HepG2 (cell line): ENCODE measurements around the gene IFIT1B. TPM values are rescaled to one million over a fixed set of nuclear protein-coding genes. Genes with fewer than 3 reads are reported as not detected.

Experiments used
- ARNTL ChIP-seq: sonication (generic); formaldehyde crosslinking; IDR thresholded peaks from 2 replicates; pipeline ENCODE4 v1.4.0; 2020; ENCODE audit warnings: mild to moderate bottlenecking, missing genetic modification reagents
- EED ChIP-seq: sonication (generic); formaldehyde crosslinking; IDR thresholded peaks from 2 replicates; pipeline ENCODE4 v1.5.0; 2020; ENCODE audit warnings: mild to moderate bottlenecking, missing genetic modification reagents
- FLYWCH1 ChIP-seq: sonication (generic); formaldehyde crosslinking; IDR thresholded peaks from 2 replicates; pipeline ENCODE4 v1.8.1; 2023; ENCODE audit warnings: mild to moderate bottlenecking, missing genetic modification reagents
- HOXA9 ChIP-seq: sonication (generic); formaldehyde crosslinking; IDR thresholded peaks from 2 replicates; pipeline ENCODE4 v1.8.1; 2022; ENCODE audit warnings: missing genetic modification reagents, mild to moderate bottlenecking, moderate library complexity, borderline replicate concordance
- KDM5B ChIP-seq: sonication (generic); formaldehyde crosslinking; IDR thresholded peaks from 2 replicates; pipeline ENCODE4 v1.4.0; 2020; ENCODE audit warnings: missing genetic modification reagents, mild to moderate bottlenecking, borderline replicate concordance
- KLF11 ChIP-seq: IDR thresholded peaks from 2 replicates; pipeline ENCODE4 v1.6.1; 2016; ENCODE audit warnings: missing compliant biosample characterization
- TP53 ChIP-seq: sonication (generic); formaldehyde crosslinking; conservative IDR thresholded peaks from 2 replicates; pipeline ENCODE4 v1.4.0; 2020; ENCODE audit warnings: missing genetic modification reagents
- ZFP62 ChIP-seq: sonication (generic); formaldehyde crosslinking; IDR thresholded peaks from 2 replicates; pipeline ENCODE4 v1.4.0; 2020; ENCODE audit warnings: missing genetic modification reagents
- ZNF121 ChIP-seq: sonication (generic); formaldehyde crosslinking; IDR thresholded peaks from 2 replicates; pipeline ENCODE4 v1.5.0; 2020; ENCODE audit warnings: mild to moderate bottlenecking, missing genetic modification reagents
- ZNF792 ChIP-seq: IDR thresholded peaks from 2 replicates; pipeline ENCODE4 v1.6.1; 2016
- polyA plus RNA-seq, 8 experiments: library from polyadenylated mRNA; depleted of rRNA in 3 of 8; stranded (reverse) in 7 of 8; unstranded in 1 of 8; fragments of >200 nt; fragmentation: Illumina TruSeq in 4 of 8; extraction: Trizol in 4 of 8; gene quantifications; 2 replicates each; pipeline versions ENCODE4 v1.2.1 to v1.2.3, GENCODE V29; 2011 to 2016; ENCODE audit warnings: low read depth in 4 of 8, missing spikeins in 1 of 8, mixed read lengths in 1 of 8; ENCODE audit not compliant: insufficient read depth in 1 of 8
- total RNA-seq, 5 experiments: library from RNA; depleted of rRNA; stranded (reverse); fragments of >200 nt; fragmentation: Illumina TruSeq; extraction: Trizol; gene quantifications; 2 replicates each; pipeline ENCODE4 v1.2.3, GENCODE V29; 2016; ENCODE audit warnings: low read depth in 1 of 5
- TF ChIP-seq, protein P1 (sequence below): IDR thresholded peaks from 2 replicates; pipeline ENCODE4 v1.4.0; 2020; ENCODE audit warnings: mild to moderate bottlenecking, missing genetic modification reagents
- TF ChIP-seq, protein P2 (sequence below): sonication (generic); formaldehyde crosslinking; IDR thresholded peaks from 2 replicates; pipeline ENCODE4 v1.4.0; 2020; ENCODE audit warnings: low read depth, missing genetic modification reagents
- TF ChIP-seq, protein P3 (sequence below): sonication (generic); formaldehyde crosslinking; IDR thresholded peaks from 2 replicates; pipeline ENCODE4 v1.4.0; 2020; ENCODE audit warnings: missing genetic modification reagents
- TF ChIP-seq, protein P4 (sequence below): sonication (generic); formaldehyde crosslinking; IDR thresholded peaks from 2 replicates; pipeline ENCODE4 v1.4.0; 2020; ENCODE audit warnings: missing genetic modification reagents, mild to moderate bottlenecking, borderline replicate concordance
- TF ChIP-seq, protein P5 (sequence below): IDR thresholded peaks from 2 replicates; pipeline ENCODE4 v1.6.1; 2016; ENCODE audit warnings: mild to moderate bottlenecking

The IFIT1B gene
- total and polyA plus RNA-seq, 2 of the 13 experiments (the other 11 are each of a cell fraction or from before 2014, with no cell fraction given): not detected

DNA sequence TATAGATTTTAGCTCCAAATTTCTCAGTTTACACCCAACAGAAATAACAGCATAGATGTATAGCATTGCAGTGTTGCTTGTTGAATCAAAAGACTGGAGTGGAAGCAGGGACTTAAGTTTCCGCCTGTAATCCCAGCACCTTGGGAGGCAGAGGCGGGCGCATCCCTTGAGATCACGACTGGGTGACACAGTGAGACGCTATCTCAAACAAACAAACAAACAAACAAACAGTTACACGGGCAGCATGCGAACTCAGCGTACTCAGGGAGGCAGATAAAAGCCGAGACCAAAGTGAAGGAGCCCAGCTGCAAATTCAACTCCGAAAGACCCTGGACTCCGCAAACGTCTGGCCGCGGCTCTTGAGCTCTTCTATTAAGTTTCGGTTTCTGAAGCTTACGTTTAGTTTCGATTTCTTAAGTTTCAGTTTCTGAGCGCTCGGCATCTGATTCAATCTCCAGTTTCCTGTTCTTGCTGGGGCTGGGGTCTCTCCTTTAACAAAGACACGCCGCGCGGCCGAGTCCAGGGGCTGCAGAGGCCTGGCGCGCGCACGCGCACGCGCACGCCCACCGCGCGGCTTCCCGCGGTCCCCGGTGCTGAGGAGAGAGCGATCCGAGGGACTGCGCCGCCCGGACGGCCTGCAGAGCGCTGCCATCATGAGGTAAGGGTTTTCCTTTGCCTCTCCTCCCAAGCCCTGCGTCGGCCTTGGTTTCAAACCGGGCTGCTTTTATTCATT, 36.5 kb downstream of the IFIT1B start, which contains the start of gene IFIT5 (continued):
- TF ChIP-seq TP53: no peak
- TF ChIP-seq, protein P1, sequence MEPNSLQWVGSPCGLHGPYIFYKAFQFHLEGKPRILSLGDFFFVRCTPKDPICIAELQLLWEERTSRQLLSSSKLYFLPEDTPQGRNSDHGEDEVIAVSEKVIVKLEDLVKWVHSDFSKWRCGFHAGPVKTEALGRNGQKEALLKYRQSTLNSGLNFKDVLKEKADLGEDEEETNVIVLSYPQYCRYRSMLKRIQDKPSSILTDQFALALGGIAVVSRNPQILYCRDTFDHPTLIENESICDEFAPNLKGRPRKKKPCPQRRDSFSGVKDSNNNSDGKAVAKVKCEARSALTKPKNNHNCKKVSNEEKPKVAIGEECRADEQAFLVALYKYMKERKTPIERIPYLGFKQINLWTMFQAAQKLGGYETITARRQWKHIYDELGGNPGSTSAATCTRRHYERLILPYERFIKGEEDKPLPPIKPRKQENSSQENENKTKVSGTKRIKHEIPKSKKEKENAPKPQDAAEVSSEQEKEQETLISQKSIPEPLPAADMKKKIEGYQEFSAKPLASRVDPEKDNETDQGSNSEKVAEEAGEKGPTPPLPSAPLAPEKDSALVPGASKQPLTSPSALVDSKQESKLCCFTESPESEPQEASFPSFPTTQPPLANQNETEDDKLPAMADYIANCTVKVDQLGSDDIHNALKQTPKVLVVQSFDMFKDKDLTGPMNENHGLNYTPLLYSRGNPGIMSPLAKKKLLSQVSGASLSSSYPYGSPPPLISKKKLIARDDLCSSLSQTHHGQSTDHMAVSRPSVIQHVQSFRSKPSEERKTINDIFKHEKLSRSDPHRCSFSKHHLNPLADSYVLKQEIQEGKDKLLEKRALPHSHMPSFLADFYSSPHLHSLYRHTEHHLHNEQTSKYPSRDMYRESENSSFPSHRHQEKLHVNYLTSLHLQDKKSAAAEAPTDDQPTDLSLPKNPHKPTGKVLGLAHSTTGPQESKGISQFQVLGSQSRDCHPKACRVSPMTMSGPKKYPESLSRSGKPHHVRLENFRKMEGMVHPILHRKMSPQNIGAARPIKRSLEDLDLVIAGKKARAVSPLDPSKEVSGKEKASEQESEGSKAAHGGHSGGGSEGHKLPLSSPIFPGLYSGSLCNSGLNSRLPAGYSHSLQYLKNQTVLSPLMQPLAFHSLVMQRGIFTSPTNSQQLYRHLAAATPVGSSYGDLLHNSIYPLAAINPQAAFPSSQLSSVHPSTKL (CRISPR knock-in tag): no peak
- no peak for TF ChIP-seq HOXA9
- no peak for TF ChIP-seq ZNF792 (CRISPR knock-in tag)
- TF ChIP-seq, protein P2, sequence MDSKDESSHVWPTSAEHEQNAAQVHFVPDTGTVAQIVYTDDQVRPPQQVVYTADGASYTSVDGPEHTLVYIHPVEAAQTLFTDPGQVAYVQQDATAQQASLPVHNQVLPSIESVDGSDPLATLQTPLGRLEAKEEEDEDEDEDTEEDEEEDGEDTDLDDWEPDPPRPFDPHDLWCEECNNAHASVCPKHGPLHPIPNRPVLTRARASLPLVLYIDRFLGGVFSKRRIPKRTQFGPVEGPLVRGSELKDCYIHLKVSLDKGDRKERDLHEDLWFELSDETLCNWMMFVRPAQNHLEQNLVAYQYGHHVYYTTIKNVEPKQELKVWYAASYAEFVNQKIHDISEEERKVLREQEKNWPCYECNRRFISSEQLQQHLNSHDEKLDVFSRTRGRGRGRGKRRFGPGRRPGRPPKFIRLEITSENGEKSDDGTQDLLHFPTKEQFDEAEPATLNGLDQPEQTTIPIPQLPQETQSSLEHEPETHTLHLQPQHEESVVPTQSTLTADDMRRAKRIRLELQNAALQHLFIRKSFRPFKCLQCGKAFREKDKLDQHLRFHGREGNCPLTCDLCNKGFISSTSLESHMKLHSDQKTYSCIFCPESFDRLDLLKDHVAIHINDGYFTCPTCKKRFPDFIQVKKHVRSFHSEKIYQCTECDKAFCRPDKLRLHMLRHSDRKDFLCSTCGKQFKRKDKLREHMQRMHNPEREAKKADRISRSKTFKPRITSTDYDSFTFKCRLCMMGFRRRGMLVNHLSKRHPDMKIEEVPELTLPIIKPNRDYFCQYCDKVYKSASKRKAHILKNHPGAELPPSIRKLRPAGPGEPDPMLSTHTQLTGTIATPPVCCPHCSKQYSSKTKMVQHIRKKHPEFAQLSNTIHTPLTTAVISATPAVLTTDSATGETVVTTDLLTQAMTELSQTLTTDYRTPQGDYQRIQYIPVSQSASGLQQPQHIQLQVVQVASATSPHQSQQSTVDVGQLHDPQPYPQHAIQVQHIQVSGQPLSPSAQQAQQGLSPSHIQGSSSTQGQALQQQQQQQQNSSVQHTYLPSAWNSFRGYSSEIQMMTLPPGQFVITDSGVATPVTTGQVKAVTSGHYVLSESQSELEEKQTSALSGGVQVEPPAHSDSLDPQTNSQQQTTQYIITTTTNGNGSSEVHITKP: no peak
- TF ChIP-seq, protein P3, sequence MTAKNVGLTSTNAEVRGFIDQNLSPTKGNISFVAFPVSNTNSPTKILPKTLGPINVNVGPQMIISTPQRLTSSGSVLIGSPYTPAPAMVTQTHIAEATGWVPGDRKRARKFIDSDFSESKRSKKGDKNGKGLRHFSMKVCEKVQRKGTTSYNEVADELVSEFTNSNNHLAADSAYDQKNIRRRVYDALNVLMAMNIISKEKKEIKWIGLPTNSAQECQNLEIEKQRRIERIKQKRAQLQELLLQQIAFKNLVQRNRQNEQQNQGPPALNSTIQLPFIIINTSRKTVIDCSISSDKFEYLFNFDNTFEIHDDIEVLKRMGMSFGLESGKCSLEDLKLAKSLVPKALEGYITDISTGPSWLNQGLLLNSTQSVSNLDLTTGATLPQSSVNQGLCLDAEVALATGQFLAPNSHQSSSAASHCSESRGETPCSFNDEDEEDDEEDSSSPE: peak; percentile 53; the same call in 1 of the 2 replicates
- TF ChIP-seq, protein P4, sequence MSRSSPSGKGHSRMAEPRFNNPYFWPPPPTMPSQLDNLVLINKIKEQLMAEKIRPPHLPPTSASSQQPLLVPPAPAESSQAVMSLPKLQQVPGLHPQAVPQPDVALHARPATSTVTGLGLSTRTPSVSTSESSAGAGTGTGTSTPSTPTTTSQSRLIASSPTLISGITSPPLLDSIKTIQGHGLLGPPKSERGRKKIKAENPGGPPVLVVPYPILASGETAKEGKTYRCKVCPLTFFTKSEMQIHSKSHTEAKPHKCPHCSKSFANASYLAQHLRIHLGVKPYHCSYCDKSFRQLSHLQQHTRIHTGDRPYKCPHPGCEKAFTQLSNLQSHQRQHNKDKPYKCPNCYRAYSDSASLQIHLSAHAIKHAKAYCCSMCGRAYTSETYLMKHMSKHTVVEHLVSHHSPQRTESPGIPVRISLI (CRISPR knock-in tag): no peak
- TF ChIP-seq ARNTL (CRISPR knock-in tag): no peak
- TF ChIP-seq, protein P5, sequence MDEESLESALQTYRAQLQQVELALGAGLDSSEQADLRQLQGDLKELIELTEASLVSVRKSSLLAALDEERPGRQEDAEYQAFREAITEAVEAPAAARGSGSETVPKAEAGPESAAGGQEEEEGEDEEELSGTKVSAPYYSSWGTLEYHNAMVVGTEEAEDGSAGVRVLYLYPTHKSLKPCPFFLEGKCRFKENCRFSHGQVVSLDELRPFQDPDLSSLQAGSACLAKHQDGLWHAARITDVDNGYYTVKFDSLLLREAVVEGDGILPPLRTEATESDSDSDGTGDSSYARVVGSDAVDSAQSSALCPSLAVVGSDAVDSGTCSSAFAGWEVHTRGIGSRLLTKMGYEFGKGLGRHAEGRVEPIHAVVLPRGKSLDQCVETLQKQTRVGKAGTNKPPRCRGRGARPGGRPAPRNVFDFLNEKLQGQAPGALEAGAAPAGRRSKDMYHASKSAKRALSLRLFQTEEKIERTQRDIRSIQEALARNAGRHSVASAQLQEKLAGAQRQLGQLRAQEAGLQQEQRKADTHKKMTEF: no peak
- no peak for TF ChIP-seq ZFP62
- no peak for TF ChIP-seq FLYWCH1 (CRISPR knock-in tag)
- TF ChIP-seq ZNF121: no peak
- TF ChIP-seq KDM5B (CRISPR knock-in tag): no peak
- TF ChIP-seq EED (CRISPR knock-in tag): no peak
- TF ChIP-seq KLF11: no peak
